GM19023 (cell line): ENCODE data around the gene TNFRSF8.
"Not testable (repeated sequence)": the region's sequence is repeated elsewhere in the genome, so short reads cannot be mapped to it uniquely, and the experiment has no call there.

Experiments
- ATAC-seq: cut with Tn5 transposase; IDR thresholded peaks from one replicate; pipeline ENCODE4 v1.9.1; 2021; ENCODE audit warnings: mild to moderate bottlenecking, moderate library complexity; ENCODE audit not compliant: unreplicated experiment

TNFRSF8 gene

DNA sequence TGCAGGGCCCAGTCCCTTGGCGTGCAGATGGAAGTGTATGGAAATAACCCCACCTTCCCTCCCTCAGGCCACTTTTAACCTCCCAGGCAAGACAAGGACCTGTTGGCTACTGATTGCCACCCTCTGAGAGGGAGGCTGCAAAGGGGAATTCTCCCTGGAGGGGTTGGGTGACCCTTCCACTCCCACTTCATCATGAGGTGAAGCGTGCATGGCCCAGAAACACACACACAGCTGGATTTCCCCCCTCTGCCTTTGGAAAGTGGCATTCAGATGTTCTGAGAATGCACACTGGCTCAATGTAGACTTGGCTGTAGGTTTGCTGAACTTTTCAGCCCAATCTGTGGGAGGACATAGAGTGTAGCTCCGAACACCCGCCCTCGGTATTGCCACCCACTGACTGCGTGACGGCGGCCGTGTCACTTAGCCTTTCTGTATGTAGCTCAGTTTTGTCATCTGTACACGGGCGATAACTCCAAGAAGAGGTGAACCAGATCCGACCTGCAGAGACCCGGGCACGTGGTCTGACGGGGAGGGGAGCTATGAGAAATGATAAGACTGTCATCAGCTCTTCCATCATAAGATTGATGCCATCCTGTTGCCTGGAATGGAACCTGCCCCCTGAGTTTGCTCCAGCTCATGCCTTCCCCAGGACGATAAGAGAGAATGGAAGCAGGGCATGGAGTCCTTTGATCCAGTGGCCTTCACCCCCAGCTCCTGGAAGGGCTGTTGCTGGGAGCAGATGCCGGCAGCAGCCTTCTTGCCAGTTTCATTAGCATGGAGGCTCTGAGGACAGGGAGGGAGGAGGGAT lies 24.5 kb upstream of the TNFRSF8 start:
- no peak for ATAC-seq

DNA sequence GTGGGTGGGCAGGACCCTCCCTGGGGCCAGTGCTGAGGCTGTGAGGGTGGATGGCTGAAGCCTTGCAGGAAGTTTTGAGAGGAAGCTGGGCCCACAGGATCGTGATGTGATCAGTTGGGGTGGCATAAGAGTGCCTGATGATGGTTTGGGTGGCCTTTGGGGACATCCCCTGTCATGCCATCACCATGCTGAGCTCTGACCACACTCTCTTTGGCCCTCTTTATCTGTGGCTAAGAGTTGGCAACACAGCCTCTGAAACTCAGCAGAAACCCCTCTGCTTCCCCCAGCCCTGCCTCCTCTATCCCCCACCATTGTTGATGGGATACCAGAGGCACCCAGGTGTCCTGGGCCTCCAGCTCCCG lies 24.0 kb upstream of the TNFRSF8 start:
- ATAC-seq, result no peak

DNA sequence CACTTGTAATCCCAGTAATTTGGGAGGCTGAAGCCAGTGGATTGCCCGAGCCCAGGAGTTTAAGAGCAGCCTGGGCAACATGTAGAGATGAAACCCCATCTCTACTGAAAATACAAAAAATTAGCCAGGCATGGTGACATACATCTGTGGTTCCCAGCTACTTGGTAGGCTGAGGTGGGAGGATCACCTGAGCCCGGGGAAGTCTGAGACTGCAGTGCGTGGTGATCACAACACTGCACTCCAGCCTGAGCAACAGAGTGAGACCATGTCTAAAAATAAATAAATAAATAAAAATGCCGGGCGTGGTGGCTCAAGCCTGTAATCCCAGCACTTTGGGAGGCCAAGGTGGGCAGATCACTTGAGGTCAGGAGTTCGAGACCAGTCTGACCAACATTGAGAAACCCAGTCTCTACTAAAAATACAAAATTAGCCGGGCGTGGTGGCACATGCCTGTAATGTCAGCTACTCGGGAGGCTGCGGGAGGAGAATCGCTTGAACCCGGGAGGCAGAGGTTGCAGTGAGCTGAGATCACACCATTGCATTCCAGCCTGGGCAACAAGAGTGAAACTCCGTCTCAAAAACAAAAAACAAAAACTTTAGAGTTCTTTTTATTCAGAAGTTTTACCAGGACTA lies 23.2 kb upstream of the TNFRSF8 start:
- ATAC-seq, result peak; percentile 44

DNA sequence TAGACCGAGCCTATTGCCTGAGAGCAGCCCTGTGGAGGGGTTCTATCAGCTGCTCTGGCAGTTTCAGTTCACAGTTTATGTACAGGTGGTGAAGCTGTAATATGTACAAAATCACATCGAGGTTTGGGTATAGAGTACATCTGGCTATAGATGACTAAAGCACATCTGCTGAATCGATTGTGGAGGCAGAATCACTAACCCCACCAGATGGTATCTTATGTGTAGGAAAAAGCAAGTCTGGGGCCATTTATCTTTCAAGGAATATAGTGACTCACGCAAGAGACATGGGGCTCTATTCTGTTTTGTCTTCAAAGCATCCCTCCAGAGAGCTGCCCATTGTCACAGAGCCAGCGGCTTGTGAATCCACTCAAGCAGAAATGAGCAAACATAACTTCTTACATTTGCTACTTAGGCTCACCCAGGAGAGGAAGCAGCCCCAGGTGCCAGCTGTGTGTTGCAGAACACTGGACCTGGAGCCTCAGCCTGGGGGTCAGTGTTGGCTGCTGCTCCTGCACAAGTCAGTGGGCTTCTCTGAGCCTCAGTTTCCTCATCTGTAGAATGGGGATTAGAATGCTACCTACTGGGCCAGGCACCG lies 22.5 kb upstream of the TNFRSF8 start:
- peak; percentile 68 for ATAC-seq

DNA sequence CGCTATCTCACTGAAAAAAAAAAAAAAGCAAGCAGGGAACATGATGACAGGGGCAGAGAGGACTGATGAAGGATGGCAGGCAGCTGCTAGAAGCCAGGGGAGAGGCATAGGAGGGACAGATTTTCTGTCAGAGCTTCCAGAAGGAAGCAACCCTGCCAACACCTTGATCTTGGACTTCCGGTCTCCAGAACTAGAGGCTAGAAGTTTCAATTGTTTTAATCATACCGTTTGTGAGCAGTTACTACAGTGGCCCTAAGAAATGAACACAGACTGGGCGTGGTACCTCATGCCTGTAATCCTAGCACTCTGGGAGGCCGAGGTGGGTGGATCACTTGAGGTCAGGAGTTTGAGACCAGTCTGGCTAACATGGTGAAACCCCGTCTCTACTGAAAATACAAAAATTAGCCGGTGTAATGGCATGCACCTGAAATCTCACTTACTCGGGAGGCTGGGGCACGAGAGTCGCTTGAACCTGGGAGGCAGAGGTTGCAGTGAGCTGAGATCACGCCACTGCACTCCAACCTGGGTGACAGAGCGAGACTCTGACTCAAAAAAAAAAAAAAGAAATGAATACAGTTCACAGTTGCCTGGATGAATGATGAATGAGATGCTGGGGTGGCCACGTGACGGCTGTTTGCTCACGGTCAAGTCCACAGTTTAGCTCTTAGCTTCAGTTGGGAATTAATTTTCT lies 18.8 kb upstream of the TNFRSF8 start:
- not testable (repeated sequence) for ATAC-seq

DNA sequence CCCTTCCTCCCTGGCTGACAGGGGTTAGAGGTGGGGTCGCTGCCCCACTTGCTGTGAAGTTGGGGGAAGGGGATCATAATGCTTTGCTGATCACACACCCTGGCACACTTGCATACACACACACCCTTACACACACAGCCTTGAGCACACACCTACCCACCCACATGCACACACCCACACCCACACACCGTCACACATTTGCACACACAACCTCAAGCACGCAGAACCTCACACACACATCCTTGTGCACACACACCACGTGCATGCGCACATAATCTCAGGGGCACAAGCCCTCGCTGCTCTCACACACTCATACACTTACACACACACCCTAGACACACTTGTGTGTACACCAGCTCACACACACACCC lies 16.4 kb upstream of the TNFRSF8 start:
- ATAC-seq, result no peak

DNA sequence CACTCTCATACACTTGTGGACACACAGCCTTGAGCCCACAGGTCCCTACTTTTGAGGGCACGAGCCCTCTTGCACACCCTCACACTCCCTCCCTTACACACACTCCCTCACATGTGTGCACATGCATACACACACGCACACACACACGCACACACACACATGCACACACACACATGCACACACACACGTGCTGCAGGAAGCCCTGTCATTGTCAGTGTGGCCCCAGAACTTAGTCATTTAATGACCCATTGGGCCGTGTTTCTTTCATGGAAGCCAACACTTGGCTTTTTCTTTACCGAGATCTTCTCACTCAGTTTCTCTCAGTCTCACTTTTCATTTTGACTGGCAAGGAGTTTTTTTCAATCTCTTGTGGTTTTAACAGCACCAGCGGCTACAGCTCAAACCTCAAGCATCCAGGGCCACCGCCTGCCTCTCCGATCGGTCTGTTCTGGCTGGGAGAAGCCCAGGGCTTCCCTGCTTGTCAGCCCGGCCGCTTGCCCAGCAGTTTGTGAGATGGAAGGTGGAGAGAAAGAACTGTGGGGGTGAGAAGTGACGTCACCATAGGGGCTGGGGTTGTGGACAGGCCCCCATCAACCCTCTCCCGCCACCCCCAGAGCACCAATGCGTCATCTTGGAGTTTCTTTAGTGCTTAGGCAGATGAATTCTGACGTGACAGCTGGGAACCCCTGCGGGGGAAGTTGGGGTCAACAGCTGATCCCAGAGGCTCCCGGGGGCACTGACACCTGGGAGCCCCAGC lies 15.8 kb upstream of the TNFRSF8 start:
- ATAC-seq, result peak; percentile 38

DNA sequence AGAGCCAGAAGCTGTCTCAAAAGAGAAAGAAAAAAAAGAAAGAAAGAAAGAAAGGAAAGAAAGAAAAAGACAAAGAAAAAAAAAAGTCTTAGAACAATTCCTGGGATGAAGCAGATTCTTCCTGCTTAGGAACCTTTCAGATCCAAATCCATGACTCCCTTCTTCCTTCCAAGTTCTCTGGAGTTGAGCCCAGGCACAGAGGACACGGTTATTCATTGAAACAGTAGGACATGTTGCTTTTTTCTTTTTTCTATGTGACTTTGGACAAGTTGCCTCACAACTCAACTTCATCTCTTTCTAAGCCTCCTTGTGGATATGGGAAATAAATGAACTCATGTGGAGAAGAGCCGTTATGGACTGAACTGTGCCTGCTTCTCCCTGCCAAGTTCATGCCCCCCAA lies 14.7 kb upstream of the TNFRSF8 start:
- no peak for ATAC-seq

DNA sequence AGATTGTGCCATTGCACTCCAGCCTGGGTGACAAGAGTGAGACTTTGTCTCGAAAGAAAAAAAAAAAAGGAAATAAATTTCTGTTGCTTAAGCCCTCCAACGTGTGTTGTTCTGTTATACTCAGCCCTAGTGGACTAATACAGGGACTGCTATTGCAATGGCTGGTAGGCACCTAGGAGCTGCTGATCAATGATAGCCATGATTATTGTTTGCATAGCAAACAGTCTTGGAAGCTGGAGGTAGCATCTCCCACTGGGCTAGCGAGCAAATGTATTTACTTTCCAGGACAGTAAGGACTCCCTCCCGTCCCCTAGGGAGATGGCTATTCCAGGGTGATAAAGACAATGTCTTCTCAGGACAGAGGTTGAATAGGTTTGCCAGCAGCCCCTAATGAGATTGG lies 13.5 kb upstream of the TNFRSF8 start:
- ATAC-seq, result no peak

DNA sequence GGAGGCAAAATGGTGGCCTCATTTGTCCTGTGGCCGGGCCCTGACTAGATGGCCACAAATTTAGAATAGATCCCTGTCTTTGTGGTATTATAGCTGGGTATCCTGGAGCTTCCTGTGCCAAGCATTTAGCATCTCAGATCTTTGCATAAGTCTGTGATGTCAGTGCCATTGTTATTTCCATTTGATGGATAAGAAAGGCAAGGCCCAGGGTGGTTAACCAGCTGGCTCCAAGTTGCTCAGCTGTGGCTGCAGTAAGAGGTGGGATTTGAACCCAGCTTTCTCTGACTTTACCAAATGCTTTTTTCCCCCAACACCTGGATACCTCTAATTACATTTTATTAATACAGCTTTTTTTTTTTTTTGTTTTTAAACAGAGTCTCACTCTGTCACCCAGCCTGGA lies 11.7 kb upstream of the TNFRSF8 start:
- no peak for ATAC-seq

DNA sequence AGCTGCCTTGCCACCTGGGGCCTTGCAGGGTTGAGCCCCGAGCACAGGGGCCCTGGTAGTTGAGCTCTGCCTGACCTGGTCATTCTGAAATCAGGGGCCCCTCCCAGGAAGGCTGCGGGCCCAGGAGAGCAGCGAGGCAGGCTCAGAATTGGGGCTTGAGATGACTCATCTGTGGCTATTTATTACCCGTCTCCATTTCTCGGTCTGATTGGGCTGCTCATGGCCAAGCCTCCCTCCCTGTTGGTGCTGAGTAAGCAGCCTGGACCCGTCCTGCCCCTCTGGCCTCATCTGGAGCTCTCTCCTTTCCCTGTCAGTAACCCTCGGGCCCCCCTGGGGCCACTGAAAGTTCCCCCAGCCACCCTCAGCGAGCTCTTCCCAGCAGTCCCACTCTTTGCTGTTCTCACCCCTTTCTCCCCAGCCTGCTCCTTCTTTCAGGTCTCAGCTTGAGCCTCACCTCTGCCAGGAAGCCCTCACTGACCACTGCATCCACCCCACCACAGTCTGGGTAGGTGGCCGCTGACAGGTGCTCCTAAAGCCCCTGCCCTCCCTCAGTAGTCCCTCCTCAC lies 11.0 kb upstream of the TNFRSF8 start:
- ATAC-seq, result peak; percentile 64

DNA sequence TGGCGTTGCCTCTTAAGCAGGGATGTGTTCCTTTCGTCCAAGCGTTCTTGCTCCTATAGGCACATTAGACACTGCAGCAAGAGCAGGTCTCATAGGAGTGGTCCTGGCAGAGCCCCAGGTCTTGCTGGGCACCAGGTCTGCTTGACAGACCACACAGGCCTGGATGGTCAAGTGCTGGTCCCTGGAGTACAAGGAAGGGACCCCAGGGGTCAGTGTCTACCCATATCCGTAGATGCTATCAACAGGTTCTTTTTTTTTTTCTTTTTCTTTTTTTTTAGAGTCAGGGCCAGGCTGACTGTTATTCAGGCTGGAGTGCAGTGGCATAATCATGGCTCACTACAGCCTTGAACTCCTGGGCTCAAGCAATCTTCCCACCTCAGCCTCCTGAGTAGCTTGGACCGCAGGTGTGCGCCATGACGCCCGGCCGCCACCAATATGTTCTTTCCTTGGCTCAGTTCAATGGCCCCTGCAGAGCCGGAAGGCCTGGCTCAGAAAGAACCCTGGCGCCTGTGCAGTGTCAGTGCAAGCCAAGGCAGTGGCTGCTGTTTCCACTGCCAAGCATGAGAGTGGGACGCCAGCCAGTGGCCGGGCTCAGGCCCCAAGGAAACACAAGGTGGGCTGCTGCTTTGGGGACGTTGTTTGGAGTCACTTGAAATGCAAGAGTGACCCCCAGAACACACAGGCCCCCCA lies 10.0 kb upstream of the TNFRSF8 start:
- ATAC-seq, result no peak

DNA sequence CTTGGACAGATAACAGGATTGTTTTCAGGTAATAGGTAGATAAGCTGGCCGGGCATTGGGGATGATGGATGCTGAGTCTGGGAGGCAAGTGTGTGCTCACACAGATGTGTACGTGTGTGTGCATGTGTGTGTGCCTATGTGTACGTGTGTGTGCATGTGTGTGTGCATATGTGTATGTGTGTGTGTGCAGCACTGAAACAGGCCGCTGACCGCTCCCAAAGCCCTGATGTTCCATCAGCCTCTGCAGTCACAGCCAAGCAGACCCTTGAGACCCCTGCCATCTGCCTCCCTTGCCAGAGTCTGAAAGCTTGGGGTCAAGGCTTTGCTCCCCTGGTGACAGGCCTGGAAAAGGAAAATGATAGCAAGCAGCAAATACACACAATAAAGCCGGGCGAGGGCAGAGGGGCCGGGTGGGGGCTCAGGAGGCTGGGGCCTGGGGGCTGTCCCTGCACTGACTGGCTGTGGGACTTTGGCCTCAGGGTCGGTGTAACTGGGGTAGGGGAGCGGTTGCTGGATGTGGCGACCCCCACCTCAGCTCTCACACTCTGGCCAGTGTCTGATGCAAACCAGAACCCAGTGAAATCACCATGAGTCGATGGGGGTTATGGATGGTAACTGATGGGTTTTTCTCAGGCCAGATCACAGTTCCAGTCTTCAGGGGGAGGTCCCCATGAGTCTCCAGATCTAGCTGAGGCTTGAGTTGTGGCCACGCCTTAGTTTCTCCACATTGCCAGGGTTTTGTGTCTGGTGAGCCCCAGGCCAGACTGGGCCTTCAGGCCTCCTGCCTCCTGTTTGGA lies 9.2 kb upstream of the TNFRSF8 start:
- ATAC-seq, result peak; percentile 30

DNA sequence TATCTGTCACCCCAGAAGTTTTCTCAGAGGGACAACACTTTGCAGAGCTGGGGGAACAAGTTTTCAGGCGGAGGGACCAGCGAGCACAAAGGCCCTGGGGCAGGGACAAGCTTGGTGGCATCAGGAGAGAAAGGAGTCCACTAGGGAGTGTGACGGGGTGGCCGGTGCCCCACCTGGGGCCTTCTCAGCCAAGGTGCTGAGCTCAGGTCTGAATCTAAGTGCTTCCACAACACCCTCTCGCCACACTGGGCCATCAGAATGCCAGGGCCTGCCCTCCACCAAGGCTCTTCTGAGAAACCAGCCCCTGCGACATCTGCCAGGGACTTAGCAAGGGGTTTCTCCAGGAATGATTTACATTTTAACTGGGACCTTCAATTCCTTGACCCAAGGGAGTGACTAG lies 7.8 kb upstream of the TNFRSF8 start:
- no peak for ATAC-seq

DNA sequence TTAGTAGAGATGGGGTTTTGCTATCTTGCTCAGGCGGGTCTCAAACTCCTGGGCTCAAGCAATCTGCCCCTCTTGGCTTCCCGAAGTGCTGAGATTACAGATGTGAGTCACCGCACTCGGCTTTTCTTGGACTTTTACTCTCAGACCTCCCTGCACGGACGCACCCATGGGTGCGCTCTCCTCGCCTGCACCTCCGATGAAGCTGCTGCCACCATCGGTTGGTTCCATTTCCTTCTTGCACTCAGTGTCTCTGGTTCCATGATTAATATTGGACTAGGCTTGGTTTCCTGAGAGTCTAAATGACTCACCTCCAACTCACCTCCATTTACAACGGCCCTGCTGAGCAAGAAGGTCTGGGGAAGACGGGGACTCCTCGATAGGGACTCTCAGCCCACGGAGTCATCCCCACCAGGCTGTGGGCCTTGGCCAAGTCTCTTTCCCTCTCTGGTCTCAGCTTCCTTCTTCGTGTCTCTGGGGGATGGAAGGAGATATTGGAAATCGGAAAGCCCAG lies 6.7 kb upstream of the TNFRSF8 start:
- ATAC-seq, result no peak

DNA sequence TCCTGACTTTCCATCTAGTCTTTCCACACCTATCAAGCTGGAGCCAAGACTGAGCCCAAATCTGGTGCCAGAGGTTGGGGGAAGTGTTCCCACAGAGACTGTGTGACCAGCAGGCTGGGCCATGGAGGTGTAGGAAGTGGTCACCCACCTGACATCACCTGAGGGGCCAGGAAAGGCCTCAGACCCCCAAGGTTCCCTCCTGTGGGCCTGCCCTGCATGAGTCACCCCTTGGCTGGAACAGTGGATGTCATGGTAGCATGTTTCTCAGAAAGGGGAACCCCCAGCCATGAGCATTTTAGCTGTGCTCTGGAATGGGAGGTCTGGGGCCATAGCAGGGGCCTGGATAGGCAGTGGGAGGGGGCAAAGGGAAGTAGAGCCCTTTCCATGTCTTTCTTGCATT lies 5.7 kb upstream of the TNFRSF8 start:
- ATAC-seq, result no peak

DNA sequence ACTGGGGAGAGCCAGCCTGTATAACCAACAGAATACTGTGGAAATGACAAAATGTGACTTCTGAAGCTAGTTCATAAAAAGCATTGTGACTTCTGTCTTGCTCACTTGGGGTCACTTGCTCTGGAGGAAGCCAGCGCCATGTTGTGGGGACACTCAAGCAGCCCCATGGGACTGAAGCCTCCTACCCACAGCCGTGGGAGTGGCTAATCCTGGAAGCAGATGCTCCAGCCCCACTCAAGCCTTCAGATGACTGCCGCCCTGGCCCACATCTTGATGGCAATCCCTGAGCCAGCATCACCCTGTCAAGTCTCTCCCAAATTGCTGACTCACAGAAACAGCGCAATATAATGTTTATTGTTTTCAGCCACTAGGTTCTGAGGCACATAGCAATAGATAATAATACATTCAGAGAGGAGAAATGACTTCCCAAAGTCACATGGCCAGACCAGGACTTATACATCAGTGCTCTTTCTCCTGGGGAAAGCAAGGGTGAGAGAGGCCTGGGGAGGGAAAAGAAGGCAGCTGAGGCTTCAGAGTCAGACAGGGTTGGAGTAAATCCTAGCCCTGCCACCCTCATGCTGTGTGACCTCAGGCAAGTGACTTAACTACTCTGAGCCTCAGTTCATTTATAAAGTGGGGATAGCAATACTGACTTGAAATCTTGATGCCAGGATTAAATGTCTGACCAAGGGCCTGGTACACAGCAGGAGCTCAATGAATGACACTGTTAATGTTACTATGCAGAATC lies 5.0 kb upstream of the TNFRSF8 start:
- no peak for ATAC-seq

DNA sequence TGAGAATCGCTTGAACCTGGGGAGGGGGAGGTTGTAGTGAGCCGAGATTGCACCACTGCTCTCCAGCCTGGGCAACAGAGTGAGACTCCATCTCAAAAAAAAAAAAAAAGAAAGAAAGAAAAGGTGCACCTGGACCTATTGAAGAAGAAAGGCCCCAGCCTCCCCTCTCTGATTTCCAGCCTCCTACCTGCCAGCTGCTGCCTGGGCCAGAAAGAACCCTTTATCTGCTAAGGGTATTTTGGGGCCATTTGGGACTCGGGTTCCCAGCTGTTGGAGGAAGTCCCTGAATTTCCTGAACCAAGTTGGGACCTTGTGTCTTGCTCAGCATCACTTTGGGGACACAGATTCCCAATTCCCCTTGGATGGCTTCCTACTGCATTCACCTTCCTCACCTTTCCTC lies 3.9 kb upstream of the TNFRSF8 start:
- no peak for ATAC-seq
